Measurements from ENCODE around the gene ZBTB33. TPM values are rescaled to one million over a fixed set of nuclear protein-coding genes. Genes with fewer than 3 reads are reported as not detected.

The ZBTB33 gene
- total RNA-seq, 1 donor from 2014 or later = 23.5 TPM

- DNase-seq (ENCODE audit: low read depth) = no peak
Observed at GRCh38 chrX:120264341-120264740, 13.7 kb downstream of the ZBTB33 start.

- peak; percentile 22 for DNase-seq (ENCODE audit: low read depth)
Observed at GRCh38 chrX:120269373-120270035, 18.9 kb downstream of the ZBTB33 start.

- DNase-seq (ENCODE audit: low read depth) = no peak
Observed at GRCh38 chrX:120270567-120270966, 20.0 kb downstream of the ZBTB33 start.

- no peak for DNase-seq (ENCODE audit: low read depth)
Observed at GRCh38 chrX:120271218-120271617, 20.6 kb downstream of the ZBTB33 start.

GRCh38 chrX:120274145-120274544, 23.5 kb downstream of the ZBTB33 start:
- DNase-seq (ENCODE audit: low read depth) = no peak

- no peak for DNase-seq (ENCODE audit: low read depth)
Observed at GRCh38 chrX:120274958-120275357, 24.3 kb downstream of the ZBTB33 start.

GRCh38 chrX:120281021-120281624, 30.5 kb downstream of the ZBTB33 start:
- DNase-seq (ENCODE audit: low read depth) = no peak

GRCh38 chrX:120281761-120282160, 31.1 kb downstream of the ZBTB33 start:
- no peak for DNase-seq (ENCODE audit: low read depth)

- no peak for DNase-seq (ENCODE audit: low read depth)
Observed at GRCh38 chrX:120282697-120283096, 32.1 kb downstream of the ZBTB33 start.

GRCh38 chrX:120286733-120287512, 36.3 kb downstream of the ZBTB33 start:
- DNase-seq (ENCODE audit: low read depth) = no peak

- DNase-seq (ENCODE audit: low read depth) = no peak
Observed at GRCh38 chrX:120287513-120288112, 37.0 kb downstream of the ZBTB33 start.

GRCh38 chrX:120290107-120290506, 39.5 kb downstream of the ZBTB33 start:
- DNase-seq (ENCODE audit: low read depth) = no peak

GRCh38 chrX:120291211-120291610, 40.6 kb downstream of the ZBTB33 start:
- no peak for DNase-seq (ENCODE audit: low read depth)

- DNase-seq (ENCODE audit: low read depth) = no peak
Observed at GRCh38 chrX:120293015-120293414, 42.4 kb downstream of the ZBTB33 start.

GRCh38 chrX:120294651-120295050, 44.0 kb downstream of the ZBTB33 start:
- no peak for DNase-seq (ENCODE audit: low read depth)

- DNase-seq (ENCODE audit: low read depth) = no peak
Observed at GRCh38 chrX:120297923-120298322, 47.3 kb downstream of the ZBTB33 start.

- no peak for DNase-seq (ENCODE audit: low read depth)
Observed at GRCh38 chrX:120299928-120300327, 49.3 kb downstream of the ZBTB33 start.

GRCh38 chrX:120301497-120301896, 50.9 kb downstream of the ZBTB33 start:
- DNase-seq (ENCODE audit: low read depth) = no peak

GRCh38 chrX:120301960-120302359, 51.3 kb downstream of the ZBTB33 start:
- DNase-seq (ENCODE audit: low read depth) = no peak

- DNase-seq (ENCODE audit: low read depth) = peak; percentile 59
Observed at GRCh38 chrX:120302434-120302833, 51.8 kb downstream of the ZBTB33 start.

- no peak for DNase-seq (ENCODE audit: low read depth)
Observed at GRCh38 chrX:120304256-120304655, 53.6 kb downstream of the ZBTB33 start.

- no peak for DNase-seq (ENCODE audit: low read depth)
Observed at GRCh38 chrX:120305531-120306141, 55.0 kb downstream of the ZBTB33 start.
